RWPE2 (cell line): ENCODE measurements around the gene CLBA1.

ENCODE experiments used
- ATAC-seq: fragments of 200-7000 bp; cut with Tn5 transposase; 3 replicates; pipeline ENCODE4 v1.9.1; 2021; ENCODE audit warnings: low read depth
- DNase-seq: peaks from one replicate; pipeline ENCODE4 v3.0.0-alpha.2; 2020; ENCODE audit warnings: low spot score
- H3K27ac ChIP-seq: fragments of 450-650 bp; 2 replicates; pipeline ENCODE4 v1.5.1; 2017; ENCODE audit warnings: mild to moderate bottlenecking; ENCODE audit not compliant: poor library complexity, severe bottlenecking
- H3K27me3 ChIP-seq: fragments of 250-450 bp; sonication (Bioruptor Pico); 2 replicates; pipeline ENCODE4 v1.5.1; 2021; ENCODE audit warnings: mild to moderate bottlenecking, moderate library complexity; ENCODE audit not compliant: insufficient read depth, poor library complexity, severe bottlenecking
- H3K36me3 ChIP-seq: fragments of 250-450 bp; sonication (Bioruptor Pico); 2 replicates; pipeline ENCODE4 v1.5.1; 2020; ENCODE audit warnings: low read depth, mild to moderate bottlenecking, moderate library complexity
- H3K4me1 ChIP-seq: fragments of 250-450 bp; sonication (Bioruptor Pico); 2 replicates; pipeline ENCODE4 v1.5.1; 2021; ENCODE audit warnings: mild to moderate bottlenecking, moderate library complexity; ENCODE audit not compliant: insufficient read depth, poor library complexity, severe bottlenecking
- H3K4me3 ChIP-seq: fragments of 250-450 bp; sonication (Bioruptor Pico); 2 replicates; pipeline ENCODE4 v1.5.1; 2021; ENCODE audit warnings: mild to moderate bottlenecking, moderate library complexity; ENCODE audit not compliant: severe bottlenecking
- H3K9me3 ChIP-seq: fragments of 250-450 bp; sonication (Bioruptor Pico); 2 replicates; pipeline ENCODE4 v1.5.1; 2021; ENCODE audit warnings: mild to moderate bottlenecking, moderate library complexity; ENCODE audit not compliant: severe bottlenecking
- CTCF ChIP-seq: fragments of 450-650 bp; IDR thresholded peaks from one replicate; pipeline ENCODE4 v1.5.1; 2017; ENCODE audit warnings: mild to moderate bottlenecking, moderate library complexity; ENCODE audit not compliant: poor library complexity, severe bottlenecking

CLBA1 gene

GRCh38 chr14:104986487-104987164, 1.0 kb downstream of the CLBA1 start:
- H3K27ac ChIP-seq: peak overlapping the region; percentile 52
- ATAC-seq (no peak), DNase-seq (peak; percentile 50)
- peaks cover 4% of the 10 kb centered on the region for H3K4me1 ChIP-seq
- peaks cover 6% of the 10 kb centered on the region for H3K36me3 ChIP-seq
- H3K9me3 ChIP-seq: no peaks in the 10 kb centered on the region
- TF ChIP-seq CTCF: no peak
- H3K4me3 ChIP-seq: peak overlapping the region; percentile 87
- H3K27me3 ChIP-seq: no peaks in the 10 kb centered on the region

GRCh38 chr14:104989236-104989950, 3.8 kb downstream of the CLBA1 start:
- no peak overlapping the region for H3K27ac ChIP-seq

GRCh38 chr14:104989951-104990303, 4.3 kb downstream of the CLBA1 start:
- H3K27me3 ChIP-seq: no peaks in the 10 kb centered on the region
- peak; percentile 60 for DNase-seq
- H3K4me3 ChIP-seq: no peak overlapping the region
- peaks cover 35% of the 10 kb centered on the region for H3K36me3 ChIP-seq
- ATAC-seq: no peak
- peaks cover 4% of the 10 kb centered on the region for H3K4me1 ChIP-seq
- no peak for TF ChIP-seq CTCF
- H3K9me3 ChIP-seq: no peaks in the 10 kb centered on the region
- H3K27ac ChIP-seq: no peak overlapping the region

More at GRCh38 chr14:104989236-104989950, 3.8 kb downstream of the CLBA1 start:
- Histone ChIP-seq H3K27me3 (no peaks in the 10 kb centered on the region), H3K4me1 (peaks cover 4% of the 10 kb centered on the region), H3K36me3 (peaks cover 30% of the 10 kb centered on the region), H3K4me3 (no peak overlapping the region), H3K9me3 (no peaks in the 10 kb centered on the region)
- no peak for TF ChIP-seq CTCF
- peak; percentile 73 for DNase-seq
- no peak for ATAC-seq

GRCh38 chr14:104991896-104992230, 6.3 kb downstream of the CLBA1 start:
- Histone ChIP-seq H3K36me3 (peaks cover 39% of the 10 kb centered on the region), H3K4me3 (no peak overlapping the region), H3K4me1 (no peaks in the 10 kb centered on the region), H3K27me3 (no peaks in the 10 kb centered on the region), H3K9me3 (no peaks in the 10 kb centered on the region), H3K27ac (no peak overlapping the region)
- no peak for ATAC-seq
- peak; percentile 58 for DNase-seq
- TF ChIP-seq CTCF: no peak

GRCh38 chr14:104992501-104992900, 6.9 kb downstream of the CLBA1 start:
- no peak for TF ChIP-seq CTCF
- H3K36me3 ChIP-seq: peaks cover 42% of the 10 kb centered on the region
- ATAC-seq: no peak

More at GRCh38 chr14:104992501-104992900, 6.9 kb downstream of the CLBA1 start:
- Histone ChIP-seq H3K27ac (no peak overlapping the region), H3K4me3 (no peak overlapping the region), H3K9me3 (no peaks in the 10 kb centered on the region), H3K4me1 (no peaks in the 10 kb centered on the region), H3K27me3 (no peaks in the 10 kb centered on the region)
- peak; percentile 61 for DNase-seq
